ENCODE results near the gene KCNJ12.
"Not testable (repeated sequence)": the region's sequence is repeated elsewhere in the genome, so short reads cannot be mapped to it uniquely, and the experiment has no call there.

GRCh38 chr17:21412207-21412681, 36.1 kb downstream of the KCNJ12 start:
- not testable (repeated sequence) for TF ChIP-seq POLR2A (IDR thresholded peaks at IDR 0.05)
- TF ChIP-seq, protein P1, sequence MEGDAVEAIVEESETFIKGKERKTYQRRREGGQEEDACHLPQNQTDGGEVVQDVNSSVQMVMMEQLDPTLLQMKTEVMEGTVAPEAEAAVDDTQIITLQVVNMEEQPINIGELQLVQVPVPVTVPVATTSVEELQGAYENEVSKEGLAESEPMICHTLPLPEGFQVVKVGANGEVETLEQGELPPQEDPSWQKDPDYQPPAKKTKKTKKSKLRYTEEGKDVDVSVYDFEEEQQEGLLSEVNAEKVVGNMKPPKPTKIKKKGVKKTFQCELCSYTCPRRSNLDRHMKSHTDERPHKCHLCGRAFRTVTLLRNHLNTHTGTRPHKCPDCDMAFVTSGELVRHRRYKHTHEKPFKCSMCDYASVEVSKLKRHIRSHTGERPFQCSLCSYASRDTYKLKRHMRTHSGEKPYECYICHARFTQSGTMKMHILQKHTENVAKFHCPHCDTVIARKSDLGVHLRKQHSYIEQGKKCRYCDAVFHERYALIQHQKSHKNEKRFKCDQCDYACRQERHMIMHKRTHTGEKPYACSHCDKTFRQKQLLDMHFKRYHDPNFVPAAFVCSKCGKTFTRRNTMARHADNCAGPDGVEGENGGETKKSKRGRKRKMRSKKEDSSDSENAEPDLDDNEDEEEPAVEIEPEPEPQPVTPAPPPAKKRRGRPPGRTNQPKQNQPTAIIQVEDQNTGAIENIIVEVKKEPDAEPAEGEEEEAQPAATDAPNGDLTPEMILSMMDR (IDR thresholded peaks at IDR 0.05), result not testable (repeated sequence)

All from Peyer's patch (tissue), 4 donors.